ENCODE data around the gene UBASH3A. TPM values are rescaled to one million over a fixed set of nuclear protein-coding genes. Genes with fewer than 3 reads are reported as not detected.
A peak's percentile ranks its signal among the peaks of the same experiment; 100 is the strongest.

UBASH3A gene
- total RNA-seq, 1 donor from 2014 or later = 6.4 TPM

DNA sequence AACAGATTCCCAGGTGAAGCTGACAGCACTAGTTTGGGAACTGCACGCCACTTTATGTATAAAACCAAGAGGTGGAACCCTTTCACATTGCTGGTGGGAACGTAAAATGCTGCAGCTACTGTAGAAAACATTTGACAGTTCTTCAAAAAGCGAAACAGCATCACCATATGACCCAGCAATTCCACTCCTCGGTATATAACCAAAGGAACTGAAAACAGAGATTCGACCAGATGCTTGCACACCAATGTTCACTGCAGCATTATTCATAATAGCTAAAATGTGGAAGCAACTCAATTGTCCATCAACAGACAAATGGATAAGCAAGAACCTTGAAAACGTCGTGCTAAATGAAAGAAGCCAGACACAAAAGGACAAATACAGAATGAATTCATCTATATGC is 74.8 kb downstream of the UBASH3A start:
- Histone ChIP-seq H3K4me3 (no peak overlapping the region), H3K4me1 (peaks cover 12% of the 10 kb centered on the region), H3K27ac (no peak overlapping the region), H3K9me3 (no peaks in the 10 kb centered on the region), H3K27me3 (no peaks in the 10 kb centered on the region), H3K36me3 (no peaks in the 10 kb centered on the region)
- TF ChIP-seq POLR2AphosphoS5 (IDR thresholded peaks at IDR 0.05; ENCODE audit: insufficient read depth in 1 of 2, low read depth in 1 of 2) (no peak), POLR2A (IDR thresholded peaks at IDR 0.05) (no peak), CTCF (IDR thresholded peaks at IDR 0.05) (no peak)
- DNase-seq (ENCODE audit: extremely low spot score in 2 of 2) = no peak
- intact Hi-C loops (cut with DNase I) = no loop called here

DNA sequence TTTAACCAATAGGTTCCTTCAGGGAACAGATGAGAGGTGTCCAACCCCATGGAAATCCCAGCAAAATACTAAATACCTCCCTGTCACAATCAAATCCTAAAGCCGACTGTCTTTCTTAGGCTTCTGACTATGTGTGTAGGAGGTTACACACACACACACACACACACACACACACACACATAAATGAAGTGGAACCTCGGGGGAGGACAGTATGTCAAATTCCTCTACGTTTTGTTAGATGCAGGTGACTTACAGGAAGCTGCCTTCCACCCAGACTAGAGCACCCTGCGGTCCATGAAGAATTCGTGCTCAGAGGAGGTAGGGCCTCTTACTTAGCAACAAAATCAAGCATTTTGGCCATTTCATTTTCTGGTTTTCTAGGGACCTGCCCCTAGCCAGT is 75.9 kb downstream of the UBASH3A start:
- intact Hi-C loops (cut with DNase I) = no loop called here
- Histone ChIP-seq H3K27me3 (no peaks in the 10 kb centered on the region), H3K9me3 (no peaks in the 10 kb centered on the region), H3K27ac (no peak overlapping the region), H3K4me3 (no peak overlapping the region), H3K4me1 (peaks cover under 1% of the 10 kb centered on the region), H3K36me3 (no peaks in the 10 kb centered on the region)
- TF ChIP-seq CTCF (IDR thresholded peaks at IDR 0.05) (no peak), POLR2AphosphoS5 (IDR thresholded peaks at IDR 0.05; ENCODE audit: insufficient read depth in 1 of 2, low read depth in 1 of 2) (no peak), POLR2A (IDR thresholded peaks at IDR 0.05) (no peak)
- no peak for DNase-seq (ENCODE audit: extremely low spot score in 2 of 2)

GRCh38 chr21:42480736-42481135 is 77.0 kb downstream of the UBASH3A start:
- Histone ChIP-seq H3K4me1 (no peaks in the 10 kb centered on the region), H3K27ac (no peak overlapping the region), H3K9me3 (no peaks in the 10 kb centered on the region), H3K27me3 (no peaks in the 10 kb centered on the region), H3K36me3 (no peaks in the 10 kb centered on the region), H3K4me3 (no peak overlapping the region)
- TF ChIP-seq CTCF (IDR thresholded peaks at IDR 0.05) (no peak), POLR2A (IDR thresholded peaks at IDR 0.05) (no peak)
- intact Hi-C loops (cut with DNase I) = no loop called here
- DNase-seq (ENCODE audit: extremely low spot score in 2 of 2) = peak in 1 of 2 donors; percentile 77

DNA sequence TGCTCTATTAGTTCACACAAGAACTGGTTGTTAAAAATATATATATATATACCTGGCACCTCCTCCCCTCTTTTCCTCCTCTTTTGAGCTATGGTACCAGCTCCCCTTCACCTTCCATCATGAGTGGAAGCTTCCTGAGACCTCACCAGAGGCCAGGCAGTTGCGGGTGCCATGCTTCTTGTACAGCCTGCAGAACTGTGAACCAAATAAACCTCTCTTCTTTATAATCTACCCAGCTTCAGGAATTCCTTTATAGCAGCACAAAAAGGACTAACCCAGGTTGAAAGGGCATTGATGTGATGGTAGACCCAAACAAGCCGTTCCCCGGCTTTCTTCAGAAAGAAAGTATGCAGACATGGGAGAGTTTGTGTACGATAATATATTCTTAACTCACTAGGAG is 77.5 kb downstream of the UBASH3A start:
- no peak overlapping the region for H3K4me3 ChIP-seq
- no peak overlapping the region for H3K27ac ChIP-seq
- no peaks in the 10 kb centered on the region for H3K27me3 ChIP-seq
- H3K9me3 ChIP-seq = no peaks in the 10 kb centered on the region
- H3K4me1 ChIP-seq = no peaks in the 10 kb centered on the region
- intact Hi-C loops (cut with DNase I) = no loop called here
- TF ChIP-seq CTCF (IDR thresholded peaks at IDR 0.05) (no peak), POLR2AphosphoS5 (IDR thresholded peaks at IDR 0.05; ENCODE audit: insufficient read depth in 1 of 2, low read depth in 1 of 2) (no peak), POLR2A (IDR thresholded peaks at IDR 0.05) (no peak)
- DNase-seq (ENCODE audit: extremely low spot score in 2 of 2) = no peak
- H3K36me3 ChIP-seq = no peaks in the 10 kb centered on the region

- Histone ChIP-seq H3K9me3 (no peaks in the 10 kb centered on the region), H3K27ac (no peak overlapping the region), H3K36me3 (no peaks in the 10 kb centered on the region), H3K27me3 (no peaks in the 10 kb centered on the region), H3K4me1 (no peaks in the 10 kb centered on the region), H3K4me3 (no peak overlapping the region)
- DNase-seq (ENCODE audit: extremely low spot score in 2 of 2) = peak in 1 of 2 donors; percentile 67
- intact Hi-C loops (cut with DNase I) = no loop called here
- TF ChIP-seq POLR2AphosphoS5 (IDR thresholded peaks at IDR 0.05; ENCODE audit: insufficient read depth in 1 of 2, low read depth in 1 of 2) (no peak), POLR2A (IDR thresholded peaks at IDR 0.05) (no peak)
Measured at GRCh38 chr21:42484966-42485365, 81.3 kb downstream of the UBASH3A start.

GRCh38 chr21:42486072-42486471 is 82.4 kb downstream of the UBASH3A start:
- Histone ChIP-seq H3K9me3 (no peaks in the 10 kb centered on the region), H3K4me3 (no peak overlapping the region), H3K27me3 (no peaks in the 10 kb centered on the region), H3K27ac (no peak overlapping the region), H3K36me3 (no peaks in the 10 kb centered on the region), H3K4me1 (no peaks in the 10 kb centered on the region)
- no peak for TF ChIP-seq CTCF (IDR thresholded peaks at IDR 0.05)
- TF ChIP-seq POLR2AphosphoS5 (IDR thresholded peaks at IDR 0.05; ENCODE audit: insufficient read depth in 1 of 2, low read depth in 1 of 2) = no peak
- TF ChIP-seq POLR2A (IDR thresholded peaks at IDR 0.05) = no peak
- no peak for DNase-seq (ENCODE audit: extremely low spot score in 2 of 2)
- intact Hi-C loops (cut with DNase I) = no loop called here
